Stimulated activated CD4-positive, alpha-beta T cell treated with anti-CD3 and anti-CD28 coated beads, Interleukin-4, amount 100 ng/mL, for 1 hour (primary cell): ENCODE measurements around the gene FRMD3.

Experiments
- DNase-seq: peaks from one replicate; pipeline ENCODE4 v3.0.0-alpha.2; 2020

The FRMD3 gene

DNA sequence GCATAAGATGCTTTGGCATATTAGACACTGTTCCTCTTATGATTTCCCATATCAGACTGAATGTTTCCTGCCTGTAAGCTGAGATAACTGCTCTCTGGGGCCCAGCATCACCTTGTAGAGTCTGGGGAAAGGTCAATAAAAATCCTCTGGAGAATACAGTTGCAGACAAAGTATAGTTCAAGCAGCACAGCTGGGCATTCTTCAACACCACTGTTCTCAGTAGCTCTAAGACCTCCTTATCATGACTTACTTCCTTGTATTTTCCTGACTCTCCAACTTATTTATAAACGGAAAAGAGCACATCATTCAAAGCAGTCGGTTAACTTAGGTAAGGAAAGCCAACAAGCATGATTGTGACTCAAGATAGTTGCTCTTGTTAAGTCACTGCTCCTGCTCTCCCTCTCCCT is 266.5 kb downstream of the FRMD3 start:
- DNase-seq, result no peak

DNA sequence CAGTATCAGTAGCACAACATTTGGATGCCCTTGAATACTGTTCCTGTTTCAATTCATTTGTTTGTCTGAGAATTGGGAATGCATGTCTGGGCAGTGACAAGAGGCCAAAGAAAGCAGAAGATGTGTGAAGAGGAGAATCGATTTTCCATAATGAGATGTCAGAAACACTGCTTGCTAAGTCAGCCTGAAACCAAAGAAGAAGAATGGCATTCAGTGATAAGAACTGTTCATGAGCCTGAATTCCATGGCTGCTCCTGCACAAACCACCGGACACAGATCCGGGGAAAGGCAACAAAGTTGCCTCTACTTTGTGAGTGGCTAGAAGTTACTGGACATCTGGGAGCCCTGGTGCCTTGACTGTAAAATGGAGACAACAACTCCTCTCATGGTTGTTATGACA is 268.1 kb downstream of the FRMD3 start:
- no peak for DNase-seq

DNA sequence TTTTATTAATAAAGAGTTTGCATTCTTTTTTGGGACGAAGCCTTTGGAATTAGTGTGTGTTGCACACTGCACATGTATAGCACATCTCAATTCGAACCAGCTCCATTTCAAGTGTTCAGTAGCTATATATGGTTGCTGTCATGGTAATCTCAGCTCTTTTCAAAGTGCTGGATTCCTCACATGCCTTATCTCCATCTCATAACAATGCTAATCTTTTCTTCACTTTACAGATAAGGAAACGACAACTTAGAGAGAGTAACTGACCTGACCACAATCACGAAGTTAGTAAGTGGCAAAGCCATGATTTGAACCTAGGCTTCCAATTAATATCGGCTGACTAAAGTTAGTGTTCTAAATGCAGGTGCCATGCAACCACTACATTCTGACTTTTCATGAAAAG is 270.5 kb downstream of the FRMD3 start:
- no peak for DNase-seq

DNA sequence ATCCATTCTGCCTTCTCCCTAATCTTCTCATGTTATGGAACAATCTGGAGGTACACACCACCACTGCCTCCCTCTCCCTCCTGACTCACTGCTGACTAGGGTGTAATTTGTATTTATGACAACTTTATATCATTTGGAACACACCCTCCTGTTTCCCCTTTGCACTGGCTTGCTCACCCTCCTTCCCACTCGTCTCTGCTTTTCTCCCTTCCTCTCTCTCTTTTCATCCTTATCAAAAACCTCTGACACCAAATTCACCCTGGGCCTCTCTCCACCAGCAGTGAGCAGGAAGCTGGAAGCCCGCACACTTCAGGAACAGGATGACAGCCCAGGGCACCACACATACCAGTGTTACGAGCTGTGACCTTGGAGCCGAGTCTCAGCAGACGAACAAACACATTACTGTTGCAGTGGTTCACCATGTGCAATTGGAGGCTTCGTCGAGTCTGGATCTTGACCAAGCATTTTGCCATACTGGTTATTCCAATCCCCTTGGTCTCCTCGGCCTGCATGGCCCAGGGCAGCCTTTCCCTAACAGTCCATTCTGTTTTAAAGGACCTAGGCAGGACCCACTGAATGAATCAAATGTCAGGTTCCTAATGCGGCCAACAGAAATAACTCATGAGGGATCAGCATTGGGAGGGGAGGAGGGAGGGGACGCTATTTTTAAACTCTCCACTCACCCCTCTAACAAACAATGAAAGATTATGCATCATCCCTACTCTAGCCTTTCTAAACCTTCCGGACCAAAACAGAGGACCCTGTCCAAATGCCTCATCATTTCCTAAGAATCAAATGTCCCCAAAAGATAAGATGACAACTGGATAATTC is 271.3 kb downstream of the FRMD3 start:
- DNase-seq, result no peak

DNA sequence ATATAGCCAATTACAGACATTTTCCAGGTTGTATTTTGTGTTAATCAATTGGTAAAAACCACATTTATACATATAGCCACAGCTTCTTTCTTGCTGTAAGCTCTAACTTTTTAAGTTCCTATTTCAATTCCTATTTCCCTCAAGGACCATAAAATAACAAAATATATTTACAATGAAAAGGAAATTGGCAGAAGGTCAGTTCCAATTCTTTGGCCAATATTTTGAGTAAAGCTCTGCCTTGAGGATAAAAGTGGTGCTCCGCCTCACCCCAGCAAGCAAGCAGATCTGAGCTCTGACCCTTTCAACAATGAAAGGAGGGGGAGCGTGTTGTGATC is 271.9 kb downstream of the FRMD3 start:
- no peak for DNase-seq

DNA sequence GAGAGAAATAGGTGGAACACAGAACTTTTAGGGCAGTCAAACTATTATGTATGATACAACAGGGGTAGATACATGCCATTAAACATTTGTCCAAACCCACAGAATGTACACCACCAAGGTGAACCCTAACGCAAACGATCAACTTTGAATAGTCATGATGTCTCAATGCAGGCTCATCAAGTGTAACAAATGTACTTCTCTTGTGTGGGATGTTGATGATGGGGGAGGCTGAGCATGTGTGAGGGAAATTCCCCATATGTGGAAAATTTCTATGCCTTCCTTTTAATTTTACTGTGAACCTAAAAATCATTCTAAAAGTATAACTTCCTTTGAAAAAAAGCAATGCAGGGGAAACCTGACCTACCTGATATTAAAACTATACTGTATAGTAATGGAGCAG is 273.9 kb downstream of the FRMD3 start:
- no peak for DNase-seq

DNA sequence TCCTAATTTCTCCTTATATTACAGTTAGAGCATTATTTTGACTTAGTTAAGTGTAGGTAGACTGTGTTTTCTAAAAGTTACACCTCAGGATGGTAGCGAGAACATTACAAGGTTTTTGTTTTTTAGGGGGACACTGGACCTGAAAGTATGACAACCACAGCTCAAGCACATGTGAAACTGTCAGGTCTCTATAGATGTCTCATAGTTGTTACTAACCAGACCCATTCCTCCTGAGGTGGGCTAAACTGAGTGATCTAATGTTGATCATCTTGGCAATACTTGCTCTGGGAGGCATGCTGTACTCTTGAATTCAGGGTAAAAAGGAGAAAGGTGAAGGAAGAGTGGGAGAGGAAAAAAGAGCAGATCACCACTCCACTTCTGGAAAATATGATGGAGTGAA is 278.6 kb downstream of the FRMD3 start:
- no peak for DNase-seq

DNA sequence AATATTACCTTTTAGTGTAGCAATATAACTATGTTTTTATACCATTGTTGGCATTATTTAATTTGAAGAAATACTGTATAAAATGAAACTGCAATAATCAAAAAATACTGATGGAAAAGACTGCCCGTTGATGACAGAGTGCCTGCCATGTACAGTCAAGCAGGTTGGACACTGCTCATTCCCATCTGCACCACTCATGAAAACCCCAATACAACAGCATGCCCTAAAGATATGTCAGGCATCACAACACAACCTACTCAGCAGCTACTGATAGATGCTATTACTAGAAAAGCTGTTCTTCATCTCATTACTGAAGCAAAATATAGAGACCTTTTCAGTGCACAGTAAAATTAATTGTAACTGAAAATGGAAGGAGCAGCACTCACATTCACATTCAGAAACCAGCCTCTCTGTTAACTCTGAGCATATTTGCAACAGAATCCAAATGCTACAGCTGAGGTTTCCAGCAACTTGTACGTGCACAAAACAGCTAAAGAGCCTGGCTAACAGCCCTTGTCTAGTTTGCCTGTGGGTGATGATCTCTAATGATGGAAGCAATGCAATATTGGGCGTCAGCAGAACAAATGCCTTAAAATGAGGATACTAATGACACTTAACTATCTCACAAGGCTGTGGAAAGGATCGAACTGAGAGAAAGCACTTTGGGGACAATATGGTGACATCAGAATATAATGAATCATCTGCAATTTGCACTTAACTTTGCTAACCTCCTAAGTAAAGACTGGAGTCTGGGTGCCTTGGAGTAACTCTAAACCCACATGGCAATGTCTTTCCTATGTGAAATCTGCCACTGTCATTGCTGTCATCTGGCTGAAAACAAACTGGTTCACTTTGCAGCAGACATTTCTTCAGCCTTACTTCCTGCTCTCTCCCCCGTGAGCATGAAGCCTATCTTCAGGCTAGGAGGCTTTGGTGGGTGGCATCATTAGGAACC is 280.0 kb downstream of the FRMD3 start:
- no peak for DNase-seq

DNA sequence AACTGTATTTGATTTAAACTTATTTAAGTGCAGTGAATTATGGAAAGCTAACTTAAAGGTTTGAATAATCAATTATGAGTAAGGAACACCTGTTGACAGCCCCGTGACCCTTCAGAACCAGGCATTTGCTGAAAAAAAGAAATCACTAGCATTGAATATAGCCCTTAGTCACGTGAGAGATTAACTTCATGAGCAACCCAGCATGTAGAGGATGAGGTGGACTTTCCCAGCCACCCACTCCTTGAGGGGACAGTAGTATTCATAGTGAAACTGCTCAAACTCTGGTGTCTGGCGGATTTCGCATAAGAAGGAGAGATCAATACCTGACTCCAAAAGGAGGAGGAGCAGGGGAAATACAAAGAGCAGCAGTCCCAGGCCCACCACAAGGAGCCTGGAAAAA is 290.5 kb downstream of the FRMD3 start:
- DNase-seq, result no peak

DNA sequence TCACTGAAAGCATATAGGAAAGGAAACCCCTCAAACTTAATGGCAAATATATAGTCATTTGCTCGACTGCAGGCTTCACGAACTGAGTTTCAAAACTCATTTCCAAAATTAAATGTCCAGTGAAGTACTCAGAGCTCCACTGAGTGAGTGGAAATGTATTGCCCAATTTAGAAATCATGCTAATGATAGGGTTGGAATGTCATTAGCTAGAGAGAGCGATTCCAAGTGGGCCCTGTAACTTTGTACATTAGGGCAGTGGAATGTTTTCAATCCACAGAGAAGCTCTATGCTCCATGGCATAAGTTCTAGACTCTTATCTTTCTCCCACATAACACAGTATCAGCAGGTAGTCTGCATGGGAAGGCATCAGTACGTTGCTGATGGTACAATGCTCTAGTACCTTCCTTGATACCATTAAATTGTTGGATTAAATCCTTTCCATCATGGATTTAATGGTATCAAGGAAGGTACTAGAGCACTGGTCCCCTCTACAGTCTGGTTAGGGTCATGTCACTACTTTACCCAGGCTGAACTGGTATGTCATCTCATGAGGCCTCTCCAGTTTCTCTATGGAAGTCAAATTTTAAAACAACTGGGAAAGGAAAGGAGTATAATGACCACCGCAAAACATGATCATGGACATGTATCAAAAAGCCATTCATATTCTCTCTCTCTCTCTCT is 292.1 kb downstream of the FRMD3 start:
- no peak for DNase-seq

DNA sequence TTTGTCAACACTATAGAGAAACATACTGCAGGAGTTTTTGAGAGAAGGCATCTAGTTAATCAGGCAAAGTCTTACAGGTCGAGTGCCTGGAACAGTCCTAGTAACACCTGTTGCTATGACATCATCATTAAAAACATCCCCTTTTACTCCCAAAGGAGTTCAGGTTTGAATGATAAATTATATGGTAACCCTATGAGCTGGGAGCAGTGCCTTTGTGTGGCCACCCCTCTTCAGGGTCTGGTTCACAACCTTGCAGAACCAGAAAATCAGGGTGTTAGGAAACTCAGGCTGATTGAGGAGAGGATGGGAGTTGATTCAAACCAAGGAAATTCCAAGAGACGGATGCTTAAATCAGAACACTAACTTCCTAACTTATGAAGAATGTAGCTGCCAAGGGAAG is 296.1 kb downstream of the FRMD3 start:
- DNase-seq, result no peak

DNA sequence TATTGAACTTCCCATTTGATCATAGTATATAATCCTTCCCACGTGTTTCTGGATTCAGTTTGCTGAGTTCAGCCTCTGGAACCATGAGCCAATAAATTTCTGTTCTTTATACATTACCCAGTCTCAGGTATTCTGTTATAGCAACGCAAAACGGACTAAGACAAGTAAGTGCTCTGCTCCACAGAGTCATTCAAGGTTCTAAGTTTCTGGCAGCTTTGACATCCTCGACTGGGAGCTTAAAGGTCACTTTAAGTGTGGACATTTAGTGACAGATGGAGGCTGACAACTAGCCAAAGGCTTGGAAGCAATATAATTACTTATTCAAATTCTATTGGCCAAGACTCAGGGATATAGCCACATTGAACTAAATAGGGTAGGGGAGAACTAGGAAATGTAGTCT is 297.5 kb downstream of the FRMD3 start:
- DNase-seq, result no peak

DNA sequence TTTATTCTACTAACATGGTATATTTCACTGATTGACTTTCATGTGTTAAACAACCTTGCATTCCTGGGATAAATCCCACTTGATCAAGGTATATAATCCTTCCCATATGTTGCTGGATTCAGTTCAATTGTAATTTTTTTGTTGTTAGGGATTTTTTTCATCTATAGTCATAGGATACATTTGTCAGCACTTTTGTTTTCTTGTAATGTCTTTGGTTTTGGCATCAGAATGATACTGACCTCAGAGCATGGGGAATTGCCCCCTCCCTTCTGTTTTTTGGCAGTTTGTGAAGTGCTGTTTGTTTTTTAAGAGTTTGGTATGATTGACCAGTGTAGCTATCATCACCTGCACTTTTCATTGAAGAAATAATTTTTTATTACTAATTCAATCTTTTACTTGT is 298.5 kb downstream of the FRMD3 start:
- DNase-seq, result no peak

DNA sequence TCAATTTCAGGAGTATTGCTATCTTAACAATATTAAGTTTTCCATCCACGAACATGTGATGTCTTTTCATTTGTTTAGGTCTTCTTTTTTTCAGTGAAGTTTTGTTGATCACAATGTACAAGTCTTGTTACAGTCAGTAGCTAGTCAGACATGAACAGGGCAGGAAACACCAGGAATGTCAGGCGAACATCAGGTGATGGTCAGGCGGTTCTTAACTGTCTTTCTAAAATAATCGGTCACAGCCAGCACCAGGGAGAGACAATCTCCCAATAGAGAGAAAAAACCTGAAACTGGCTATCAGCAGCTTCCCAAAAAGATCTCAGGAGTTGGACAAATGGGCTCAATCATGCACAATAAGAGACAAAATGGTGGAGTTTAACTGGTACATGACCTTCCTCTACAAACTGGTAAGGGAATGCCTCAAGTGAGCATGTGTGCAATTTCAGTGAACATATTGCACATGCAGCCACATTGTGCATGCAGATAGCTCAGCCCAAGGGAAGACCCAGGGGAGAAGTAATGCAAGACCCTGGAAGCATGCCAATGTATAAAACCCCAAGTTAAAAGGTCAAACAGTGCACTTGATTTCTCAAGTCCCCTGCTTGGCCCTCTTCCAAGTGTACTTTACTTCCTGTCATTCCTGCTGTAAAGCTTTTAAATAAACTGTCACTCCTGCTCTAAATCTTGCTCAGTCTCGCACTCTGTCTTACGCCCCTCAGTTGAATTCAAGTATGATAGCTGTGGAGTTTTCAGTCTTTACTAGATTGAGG is 299.1 kb downstream of the FRMD3 start:
- no peak for DNase-seq

DNA sequence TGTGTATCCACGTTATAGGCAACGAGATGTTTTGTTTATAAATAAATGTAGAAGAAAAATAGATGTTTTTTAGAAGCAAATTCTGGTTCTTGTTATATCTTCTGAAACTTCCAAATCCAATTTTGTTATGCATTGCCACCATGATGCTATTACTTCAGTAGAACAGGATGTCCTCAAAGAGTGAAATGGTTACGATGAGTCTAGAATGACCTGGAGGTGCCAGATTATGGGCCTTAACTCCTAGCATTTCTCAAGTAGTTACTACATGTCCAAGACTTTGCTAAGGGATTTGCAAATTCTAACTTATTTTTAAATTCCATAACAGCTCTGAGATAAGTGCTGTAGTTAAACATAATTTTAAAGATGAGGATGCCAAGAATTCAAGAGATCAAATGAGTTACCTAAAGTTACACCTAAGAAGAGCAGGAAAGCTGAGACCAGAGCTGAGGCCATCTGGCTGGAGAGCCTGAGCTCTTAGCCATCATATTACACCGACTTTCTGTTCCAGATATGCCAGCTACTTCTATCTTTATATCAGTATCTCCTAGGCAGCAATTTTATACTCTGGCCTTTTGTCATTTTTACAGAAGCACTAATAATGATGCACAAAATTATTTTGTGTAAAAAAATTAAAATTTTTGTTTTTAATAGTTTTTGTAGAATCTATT is 302.0 kb downstream of the FRMD3 start:
- no peak for DNase-seq

DNA sequence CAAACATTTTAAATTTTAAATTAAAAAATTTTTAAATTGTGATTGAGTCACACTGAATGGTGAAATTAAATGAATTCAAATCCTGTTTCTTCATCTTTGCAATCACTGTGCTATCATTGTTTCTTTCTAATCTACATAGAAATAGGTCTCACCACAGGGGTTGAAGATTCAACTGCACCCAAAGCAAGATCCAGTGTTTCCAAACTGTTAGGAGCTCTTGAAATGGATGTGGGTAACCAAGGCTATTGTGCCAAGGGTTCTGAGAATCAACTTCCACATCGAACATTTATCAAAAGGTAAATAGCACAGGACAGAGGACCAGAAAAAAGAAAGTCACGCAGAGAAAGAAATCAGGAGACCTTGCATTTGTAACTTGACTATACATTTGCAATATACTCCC is 302.7 kb downstream of the FRMD3 start:
- no peak for DNase-seq

DNA sequence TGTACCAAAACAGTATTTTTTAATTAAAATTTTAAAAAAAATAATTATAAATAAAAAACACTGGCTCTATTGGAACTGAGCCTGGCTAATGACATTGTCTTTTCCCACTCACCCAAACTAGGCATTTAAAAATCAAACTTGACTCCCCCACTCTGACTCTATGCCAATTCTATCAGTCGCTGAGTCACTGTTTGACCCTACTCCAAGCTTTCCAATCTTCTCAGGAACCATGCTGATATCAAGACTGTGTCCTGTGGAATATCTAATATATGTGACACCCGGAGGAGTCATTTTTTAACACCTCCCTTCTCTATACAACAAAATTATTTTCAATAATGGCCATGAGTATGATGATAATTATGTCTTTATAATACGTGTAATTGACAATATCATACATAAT is 303.7 kb downstream of the FRMD3 start:
- no peak for DNase-seq

DNA sequence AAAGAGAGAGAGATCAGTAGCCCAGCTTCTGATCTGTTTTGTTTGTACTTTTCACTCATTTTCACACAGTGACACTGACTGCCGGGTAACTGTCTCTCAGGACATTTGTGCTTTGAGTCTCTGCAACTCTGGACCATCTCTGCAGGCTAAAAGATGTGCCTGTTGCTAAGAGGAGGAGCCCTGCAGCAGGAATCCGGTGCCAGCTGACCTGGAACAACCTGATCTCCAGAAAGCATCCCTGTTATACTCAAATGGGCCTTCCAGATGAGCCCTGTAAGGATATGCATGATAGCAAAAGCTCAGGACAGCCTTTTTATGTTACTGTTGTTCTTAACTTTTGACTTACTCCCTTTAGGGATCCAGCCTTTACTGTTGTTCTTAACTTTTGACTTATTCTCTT is 304.6 kb downstream of the FRMD3 start:
- no peak for DNase-seq

DNA sequence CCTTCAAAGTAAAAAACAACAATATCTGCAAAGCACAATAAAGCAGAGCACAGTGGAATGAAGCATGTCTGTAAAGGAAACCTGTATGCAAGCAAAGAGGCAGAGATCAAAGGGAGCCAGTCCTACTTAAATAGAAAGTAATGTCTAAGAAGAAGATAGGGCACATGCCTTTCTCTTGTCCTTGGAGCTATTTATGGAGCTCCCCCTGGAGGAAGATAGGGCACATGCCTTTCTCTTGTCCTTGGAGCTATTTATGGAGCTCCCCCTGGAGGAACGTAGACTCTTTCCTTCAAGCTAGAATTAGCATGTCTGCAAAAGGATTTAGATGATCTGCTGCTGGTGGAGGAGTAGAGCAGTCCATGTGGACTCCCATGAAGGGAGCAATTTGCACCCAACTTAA is 307.2 kb downstream of the FRMD3 start:
- DNase-seq, result no peak

DNA sequence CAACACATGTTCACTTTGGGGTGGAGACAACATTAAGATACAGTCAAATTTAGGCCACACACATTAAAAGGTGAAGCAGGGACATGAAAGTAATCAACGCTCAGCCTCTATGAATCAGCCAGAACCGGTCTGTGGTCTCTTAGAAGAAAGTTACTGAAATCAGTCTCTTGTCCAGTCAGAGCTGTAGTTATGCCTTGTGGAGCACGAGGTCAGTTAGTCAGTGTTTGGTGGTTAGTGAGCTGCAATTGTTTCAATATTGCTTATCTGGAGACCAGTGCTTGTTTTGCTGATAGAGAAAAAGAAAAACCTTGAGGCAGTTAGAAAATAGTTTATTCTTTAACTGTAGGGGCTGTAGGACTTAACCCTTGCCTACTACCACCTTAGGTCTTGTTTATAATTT is 317.5 kb downstream of the FRMD3 start:
- DNase-seq, result no peak

DNA sequence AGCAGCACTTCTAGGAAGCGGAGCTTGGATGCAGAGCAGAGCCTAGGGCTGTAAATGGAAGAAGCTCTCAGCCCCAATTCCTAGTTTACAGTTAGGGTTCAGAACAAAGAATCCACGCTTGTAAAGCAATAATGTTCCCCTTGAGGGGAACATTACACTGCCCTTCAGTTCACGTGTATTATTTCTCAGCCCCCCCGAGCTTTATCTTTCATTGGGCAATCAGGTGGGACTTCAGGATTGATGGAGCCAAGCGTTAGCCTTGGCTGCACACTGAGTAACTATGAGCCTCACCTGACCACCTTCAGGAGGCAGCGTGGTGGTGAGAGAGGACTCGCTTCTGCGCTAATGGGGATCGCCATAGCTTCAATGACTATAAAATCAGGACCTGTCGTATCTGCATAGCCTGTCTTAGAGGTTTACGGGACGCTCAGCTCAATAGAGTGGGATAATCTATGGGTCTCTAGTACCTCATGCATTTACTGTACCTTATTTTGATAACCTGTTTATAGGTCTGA is 318.2 kb downstream of the FRMD3 start:
- DNase-seq, result no peak
